ENCODE results near the gene TOP2B.

Gene TOP2B

GRCh38 chr3:25581823-25582222 lies 82.9 kb downstream of the TOP2B start:
- DNase-seq, result no peak

- DNase-seq, result no peak
Observed at GRCh38 chr3:25581335-25581734, 83.4 kb downstream of the TOP2B start.

- no peak for DNase-seq
Observed at GRCh38 chr3:25580534-25580933, 84.2 kb downstream of the TOP2B start.

- no peak for DNase-seq
Observed at GRCh38 chr3:25578059-25578458, 86.6 kb downstream of the TOP2B start.

- no peak for DNase-seq
Observed at GRCh38 chr3:25576831-25577454, 87.8 kb downstream of the TOP2B start.

GRCh38 chr3:25576146-25576545 lies 88.6 kb downstream of the TOP2B start:
- DNase-seq, result no peak

GRCh38 chr3:25575001-25575400 lies 89.7 kb downstream of the TOP2B start:
- DNase-seq, result no peak

GRCh38 chr3:25574172-25574765 lies 90.4 kb downstream of the TOP2B start:
- no peak for DNase-seq

- DNase-seq, result no peak
Observed at GRCh38 chr3:25573386-25574171, 91.1 kb downstream of the TOP2B start.

GRCh38 chr3:25572919-25573385 lies 91.8 kb downstream of the TOP2B start:
- no peak for DNase-seq

- no peak for DNase-seq
Observed at GRCh38 chr3:25572336-25572735, 92.4 kb downstream of the TOP2B start.

GRCh38 chr3:25571285-25571684 lies 93.4 kb downstream of the TOP2B start:
- DNase-seq, result no peak

- no peak for DNase-seq
Observed at GRCh38 chr3:25568525-25569078, 96.1 kb downstream of the TOP2B start.

GRCh38 chr3:25567806-25568524 lies 96.7 kb downstream of the TOP2B start:
- no peak for DNase-seq

GRCh38 chr3:25567388-25567787 lies 97.3 kb downstream of the TOP2B start:
- no peak for DNase-seq

- DNase-seq, result no peak
Observed at GRCh38 chr3:25566358-25566920, 98.3 kb downstream of the TOP2B start.

GRCh38 chr3:25565807-25566206 lies 98.9 kb downstream of the TOP2B start:
- no peak for DNase-seq

GRCh38 chr3:25564075-25564474 lies 100.6 kb downstream of the TOP2B start:
- no peak for DNase-seq

GRCh38 chr3:25563601-25564000 lies 101.1 kb downstream of the TOP2B start:
- DNase-seq, result no peak

GRCh38 chr3:25558796-25559195 lies 105.9 kb downstream of the TOP2B start:
- no peak for DNase-seq

- no peak for DNase-seq
Observed at GRCh38 chr3:25558121-25558520, 106.6 kb downstream of the TOP2B start.

GRCh38 chr3:25557694-25558093 lies 107.0 kb downstream of the TOP2B start:
- no peak for DNase-seq

- DNase-seq, result no peak
Observed at GRCh38 chr3:25556447-25556846, 108.3 kb downstream of the TOP2B start.

Measured in DMS153 (cell line).